ENCODE results near the gene POLG. TPM values are rescaled to one million over a fixed set of nuclear protein-coding genes. Genes with fewer than 3 reads are reported as not detected.
"Not testable (repeated sequence)": the region's sequence is repeated elsewhere in the genome, so short reads cannot be mapped to it uniquely, and the experiment has no call there.

The POLG gene
- polyA plus RNA-seq, 1 experiment = 13.7 TPM

DNA sequence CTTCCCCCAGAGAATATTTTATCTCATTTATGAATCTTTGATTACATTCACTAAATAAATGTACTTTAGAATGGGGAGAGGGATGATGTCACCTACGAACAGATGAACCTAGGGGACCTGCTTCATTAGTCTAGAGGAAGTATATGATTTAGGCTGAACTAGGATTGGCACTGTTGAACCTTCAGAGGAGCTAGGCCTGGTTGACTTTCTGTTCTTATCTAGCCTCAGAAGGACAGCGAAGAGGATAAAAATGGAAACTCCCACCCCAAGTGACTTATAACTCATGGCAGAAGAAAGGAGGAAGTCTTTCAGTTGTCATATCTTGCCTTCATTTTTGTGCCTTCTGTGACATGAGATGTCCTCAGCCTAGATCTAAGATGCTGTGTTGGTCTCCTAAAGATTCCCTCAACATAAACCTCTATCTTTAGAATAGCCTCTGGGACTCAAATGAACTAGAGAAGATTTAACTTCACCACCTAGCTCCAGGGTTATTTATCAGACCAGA lies 42.6 kb downstream of the POLG start:
- DNase-seq (ENCODE audit: low read depth, low spot score) = no peak
- Histone ChIP-seq H3K27ac (ENCODE audit: low read depth, low read length) (no peak overlapping the region), H3K27me3 (ENCODE audit: control insufficient read depth, insufficient read depth, low read length) (no peaks in the 10 kb centered on the region), H3K9me3 (ENCODE audit: control insufficient read depth, insufficient read depth, low read length) (no peaks in the 10 kb centered on the region), H3K4me3 (ENCODE audit: low read depth, low read length) (no peak overlapping the region)
- POLR2A ChIA-PET = no interaction called here
- TF ChIP-seq, protein P1, sequence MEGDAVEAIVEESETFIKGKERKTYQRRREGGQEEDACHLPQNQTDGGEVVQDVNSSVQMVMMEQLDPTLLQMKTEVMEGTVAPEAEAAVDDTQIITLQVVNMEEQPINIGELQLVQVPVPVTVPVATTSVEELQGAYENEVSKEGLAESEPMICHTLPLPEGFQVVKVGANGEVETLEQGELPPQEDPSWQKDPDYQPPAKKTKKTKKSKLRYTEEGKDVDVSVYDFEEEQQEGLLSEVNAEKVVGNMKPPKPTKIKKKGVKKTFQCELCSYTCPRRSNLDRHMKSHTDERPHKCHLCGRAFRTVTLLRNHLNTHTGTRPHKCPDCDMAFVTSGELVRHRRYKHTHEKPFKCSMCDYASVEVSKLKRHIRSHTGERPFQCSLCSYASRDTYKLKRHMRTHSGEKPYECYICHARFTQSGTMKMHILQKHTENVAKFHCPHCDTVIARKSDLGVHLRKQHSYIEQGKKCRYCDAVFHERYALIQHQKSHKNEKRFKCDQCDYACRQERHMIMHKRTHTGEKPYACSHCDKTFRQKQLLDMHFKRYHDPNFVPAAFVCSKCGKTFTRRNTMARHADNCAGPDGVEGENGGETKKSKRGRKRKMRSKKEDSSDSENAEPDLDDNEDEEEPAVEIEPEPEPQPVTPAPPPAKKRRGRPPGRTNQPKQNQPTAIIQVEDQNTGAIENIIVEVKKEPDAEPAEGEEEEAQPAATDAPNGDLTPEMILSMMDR (IDR thresholded peaks at IDR 0.05; ENCODE audit: low read depth, low read length) = no peak
- CTCF ChIA-PET = interaction anchor here (0.6 to 2.3 kb wide), 4 partner anchors 26 to 85 kb away, joined by 3 to 11 read pairs (median 4); no protein-coding TSS in a partner anchor

DNA sequence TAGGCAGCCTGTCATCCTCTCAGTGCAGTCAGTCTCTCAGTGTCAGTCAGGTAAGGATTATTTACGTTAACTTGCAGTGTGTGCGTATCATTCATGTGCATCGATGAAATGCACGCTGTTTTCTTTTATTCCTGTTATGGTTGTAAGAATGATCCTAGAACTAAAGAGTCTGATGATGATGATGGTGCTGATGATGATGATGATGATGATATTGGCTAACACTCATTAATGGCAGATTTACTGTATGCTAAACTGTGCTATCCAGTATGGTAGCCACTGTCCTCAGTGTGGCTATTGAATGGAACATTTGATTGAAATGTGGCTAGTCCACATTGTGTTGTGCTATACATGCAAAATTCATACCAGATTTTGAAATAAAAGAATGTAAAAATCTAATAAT lies 51.4 kb downstream of the POLG start:
- Histone ChIP-seq H3K9me3 (ENCODE audit: control insufficient read depth, insufficient read depth, low read length) (no peaks in the 10 kb centered on the region), H3K27me3 (ENCODE audit: control insufficient read depth, insufficient read depth, low read length) (no peaks in the 10 kb centered on the region), H3K27ac (ENCODE audit: low read depth, low read length) (no peak overlapping the region), H3K4me3 (ENCODE audit: low read depth, low read length) (no peak overlapping the region)
- no peak for DNase-seq (ENCODE audit: low read depth, low spot score)
- ChIA-PET CTCF (interaction anchor here (0.6 kb wide), 1 partner anchor 36 kb away, joined by 3 read pairs; no protein-coding TSS in a partner anchor), POLR2A (no interaction called here)
- TF ChIP-seq, protein P1 (IDR thresholded peaks at IDR 0.05; ENCODE audit: low read depth, low read length) = no peak

DNA sequence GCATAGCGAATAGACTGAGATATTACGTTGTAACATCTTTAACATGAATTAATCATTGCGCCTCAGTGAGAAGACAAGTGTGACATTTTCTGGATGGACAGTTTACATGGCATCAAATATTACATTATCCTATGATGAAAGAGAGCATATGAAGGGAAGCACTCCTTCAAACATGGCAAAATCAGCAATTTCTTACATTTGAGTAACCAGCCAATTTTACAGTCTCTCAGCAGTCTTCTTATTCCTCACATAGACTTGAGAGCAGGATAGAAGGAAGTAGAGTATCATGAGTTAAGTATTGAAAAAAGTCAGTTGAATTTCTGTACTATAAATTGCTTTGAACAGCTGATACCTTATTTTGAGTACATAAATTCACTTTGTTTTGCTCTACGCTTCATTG lies 52.0 kb downstream of the POLG start:
- DNase-seq (ENCODE audit: low read depth, low spot score) = no peak
- Histone ChIP-seq H3K27ac (ENCODE audit: low read depth, low read length) (no peak overlapping the region), H3K9me3 (ENCODE audit: control insufficient read depth, insufficient read depth, low read length) (no peaks in the 10 kb centered on the region), H3K4me3 (ENCODE audit: low read depth, low read length) (no peak overlapping the region), H3K27me3 (ENCODE audit: control insufficient read depth, insufficient read depth, low read length) (no peaks in the 10 kb centered on the region)
- ChIA-PET POLR2A (no interaction called here), CTCF (interaction anchor here (0.6 kb wide), 1 partner anchor 36 kb away, joined by 3 read pairs; no protein-coding TSS in a partner anchor)
- TF ChIP-seq, protein P1 (IDR thresholded peaks at IDR 0.05; ENCODE audit: low read depth, low read length) = no peak

DNA sequence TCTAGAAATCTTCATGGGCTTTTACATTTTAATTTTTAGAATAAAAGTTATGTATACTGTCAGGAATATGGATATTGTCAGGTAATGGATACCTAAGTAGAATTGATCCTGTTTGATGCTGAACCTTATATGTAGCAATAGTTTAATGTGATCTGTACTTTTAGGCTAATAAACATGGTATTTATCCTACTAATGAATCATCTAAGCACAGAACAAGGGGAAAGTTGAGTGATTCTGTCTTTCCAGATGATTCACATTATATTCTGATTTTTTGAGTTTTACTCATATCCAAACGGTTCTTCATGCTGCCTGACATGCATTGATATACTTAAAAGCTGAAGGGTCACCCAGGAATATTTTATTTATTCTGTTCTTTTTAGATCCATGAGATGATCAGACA lies 56.3 kb downstream of the POLG start:
- ChIA-PET POLR2A (no interaction called here), CTCF (interaction anchor here (1.1 kb wide), 1 partner anchor 71 kb away, joined by 5 read pairs; no protein-coding TSS in a partner anchor)
- H3K9me3 ChIP-seq (ENCODE audit: control insufficient read depth, insufficient read depth, low read length) = no peaks in the 10 kb centered on the region
- no peak for DNase-seq (ENCODE audit: low read depth, low spot score)
- no peak overlapping the region for H3K27ac ChIP-seq (ENCODE audit: low read depth, low read length)
- H3K27me3 ChIP-seq (ENCODE audit: control insufficient read depth, insufficient read depth, low read length) = no peaks in the 10 kb centered on the region
- H3K4me3 ChIP-seq (ENCODE audit: low read depth, low read length) = no peak overlapping the region
- TF ChIP-seq, protein P1 (IDR thresholded peaks at IDR 0.05; ENCODE audit: low read depth, low read length) = no peak

DNA sequence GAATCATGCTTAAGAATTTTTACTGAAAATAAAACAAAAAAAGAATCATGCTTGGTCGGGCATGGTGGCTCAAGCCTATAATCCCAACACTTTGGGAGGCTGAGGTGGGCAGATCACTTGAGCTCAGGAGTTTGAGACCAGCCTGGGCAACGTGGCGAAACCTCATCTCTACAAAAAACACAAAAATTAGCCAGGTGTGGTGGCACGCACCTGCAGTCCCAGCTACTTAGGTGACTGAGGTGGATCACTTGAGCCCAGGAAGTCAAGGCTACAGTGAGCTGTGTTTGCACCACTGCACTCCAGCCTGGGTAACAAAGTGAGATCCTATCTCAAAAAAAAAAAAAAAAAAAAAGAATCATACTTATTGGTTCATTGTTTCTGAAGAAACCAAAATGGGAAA lies 57.3 kb downstream of the POLG start:
- POLR2A ChIA-PET = interaction anchor here (0.7 kb wide), 1 partner anchor 58 kb away, joined by 9 read pairs; the partner anchor contains the start of gene POLG

More for the DNA sequence above, 57.3 kb downstream of the POLG start:
- H3K27me3 ChIP-seq (ENCODE audit: control insufficient read depth, insufficient read depth, low read length); DNase-seq (ENCODE audit: low read depth, low spot score); H3K9me3 ChIP-seq (ENCODE audit: control insufficient read depth, insufficient read depth, low read length); H3K27ac ChIP-seq (ENCODE audit: low read depth, low read length); H3K4me3 ChIP-seq (ENCODE audit: low read depth, low read length): not testable (repeated sequence)
- CTCF ChIA-PET = interaction anchor here (0.5 to 1.9 kb wide), 5 partner anchors 19 to 219 kb away, joined by 3 to 5 read pairs (median 3); partner anchors contain the start of gene FANCI

Small RNAs within 50 kb of the gene (small RNA-seq; reads per million reads assigned to genes)
- not detected for gene MIR6766 (ENCODE audit: insufficient read length, low read depth)

Other genes with a start within 250 kb of the POLG start
- gene ABHD2, start 246.4 kb downstream of the POLG start, polyA plus RNA-seq (2011; rRNA removed) = 51.5 and 60.1 TPM in 2 replicates
- gene RLBP1, start 113.2 kb downstream of the POLG start, polyA plus RNA-seq (2011; rRNA removed) = not detected in 2 replicates
- gene FANCI, start 90.8 kb downstream of the POLG start, polyA plus RNA-seq (2011; rRNA removed) = 9.2 and 13.2 TPM in 2 replicates
- gene RHCG, start 161.8 kb upstream of the POLG start, polyA plus RNA-seq (2011; rRNA removed) = not detected in 2 replicates
- gene TICRR, start 240.6 kb upstream of the POLG start, polyA plus RNA-seq (2011; rRNA removed) = 1.1 and 1.3 TPM in 2 replicates